Measurements from ENCODE around the gene MLF2.

MLF2 gene

DNA sequence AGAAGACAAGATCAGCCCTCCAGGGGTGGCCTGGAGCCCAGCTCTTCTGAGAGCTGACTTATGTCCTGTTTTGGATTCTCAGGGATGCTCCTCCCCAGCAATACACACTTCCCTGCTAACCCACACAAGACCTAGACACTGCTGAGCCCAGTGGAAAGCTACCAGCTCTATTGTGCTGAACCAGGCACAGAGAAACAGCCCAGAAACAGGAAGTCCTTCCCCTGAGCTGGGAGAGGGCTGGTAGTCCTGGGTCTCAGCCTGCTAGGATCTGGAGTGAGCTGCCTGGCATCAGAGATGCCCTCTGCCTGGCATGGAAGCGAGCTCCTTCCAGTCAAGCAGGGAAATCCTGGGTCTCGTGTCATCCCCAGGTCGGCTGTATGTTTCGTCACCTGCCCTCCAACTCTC lies 18.2 kb upstream of the MLF2 start:
- Mint-ChIP-seq H3K36me3 (ENCODE audit: low read depth) (peaks cover 28% of the 10 kb centered on the region), H3K4me1 (peaks cover 68% of the 10 kb centered on the region), H3K27ac (peak overlapping the region; percentile 90), H3K4me3 (peak overlapping the region; percentile 32), H3K27me3 (ENCODE audit: low read depth, poor library complexity) (peaks cover 12% of the 10 kb centered on the region), H3K9me3 (no peaks in the 10 kb centered on the region)
- TF ChIP-seq, protein P1, sequence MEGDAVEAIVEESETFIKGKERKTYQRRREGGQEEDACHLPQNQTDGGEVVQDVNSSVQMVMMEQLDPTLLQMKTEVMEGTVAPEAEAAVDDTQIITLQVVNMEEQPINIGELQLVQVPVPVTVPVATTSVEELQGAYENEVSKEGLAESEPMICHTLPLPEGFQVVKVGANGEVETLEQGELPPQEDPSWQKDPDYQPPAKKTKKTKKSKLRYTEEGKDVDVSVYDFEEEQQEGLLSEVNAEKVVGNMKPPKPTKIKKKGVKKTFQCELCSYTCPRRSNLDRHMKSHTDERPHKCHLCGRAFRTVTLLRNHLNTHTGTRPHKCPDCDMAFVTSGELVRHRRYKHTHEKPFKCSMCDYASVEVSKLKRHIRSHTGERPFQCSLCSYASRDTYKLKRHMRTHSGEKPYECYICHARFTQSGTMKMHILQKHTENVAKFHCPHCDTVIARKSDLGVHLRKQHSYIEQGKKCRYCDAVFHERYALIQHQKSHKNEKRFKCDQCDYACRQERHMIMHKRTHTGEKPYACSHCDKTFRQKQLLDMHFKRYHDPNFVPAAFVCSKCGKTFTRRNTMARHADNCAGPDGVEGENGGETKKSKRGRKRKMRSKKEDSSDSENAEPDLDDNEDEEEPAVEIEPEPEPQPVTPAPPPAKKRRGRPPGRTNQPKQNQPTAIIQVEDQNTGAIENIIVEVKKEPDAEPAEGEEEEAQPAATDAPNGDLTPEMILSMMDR (IDR thresholded peaks at IDR 0.05): no peak
- no peak for DNase-seq

DNA sequence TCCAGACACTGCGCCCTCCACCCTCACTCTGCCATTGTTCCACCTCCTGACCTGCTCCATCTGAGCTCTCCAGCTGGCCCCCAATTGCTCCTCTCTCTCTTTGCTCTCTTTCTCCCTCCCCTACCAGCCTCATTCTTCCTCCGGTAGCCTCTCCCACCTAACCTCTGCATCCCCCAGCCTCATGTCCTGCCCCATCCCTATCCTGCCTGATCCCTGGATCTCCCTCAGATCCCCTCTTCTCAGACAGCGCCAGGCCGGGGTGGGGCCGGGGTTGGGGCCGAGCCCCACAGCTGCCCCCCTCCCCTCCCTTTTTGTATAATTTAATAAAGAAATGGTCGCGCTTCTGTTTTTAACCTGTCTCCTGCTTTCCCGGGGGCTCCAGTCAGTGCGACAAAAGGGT lies 17.7 kb upstream of the MLF2 start:
- Mint-ChIP-seq H3K27ac (peak overlapping the region; percentile 90), H3K4me3 (peak overlapping the region; percentile 32)

DNA sequence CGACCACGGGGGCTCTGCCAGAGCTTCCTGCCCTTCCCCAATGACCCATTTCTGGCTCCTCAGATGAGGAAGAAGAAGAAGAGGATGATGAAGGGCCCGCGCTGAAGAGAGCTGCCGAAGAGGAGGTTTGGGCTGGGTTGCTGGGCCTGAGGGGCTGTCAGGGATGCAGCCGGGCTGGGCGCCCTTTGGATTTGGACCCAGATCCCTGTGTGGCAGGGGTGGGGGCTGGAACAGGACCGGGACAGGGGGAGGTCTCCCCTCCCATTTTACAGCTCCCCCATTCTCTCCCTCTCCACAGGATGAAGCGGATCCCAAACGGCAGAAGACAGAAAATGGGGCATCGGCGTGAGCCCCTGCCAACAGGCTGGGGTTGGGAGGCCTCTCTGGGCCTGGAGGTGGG lies 17.2 kb upstream of the MLF2 start:
- no peak for DNase-seq
- Mint-ChIP-seq H3K9me3 (no peaks in the 10 kb centered on the region), H3K27ac (no peak overlapping the region), H3K4me1 (peaks cover 72% of the 10 kb centered on the region), H3K4me3 (no peak overlapping the region), H3K27me3 (ENCODE audit: low read depth, poor library complexity) (peaks cover 10% of the 10 kb centered on the region), H3K36me3 (ENCODE audit: low read depth) (peaks cover 19% of the 10 kb centered on the region)
- TF ChIP-seq, protein P1 (IDR thresholded peaks at IDR 0.05): no peak

More for the DNA sequence above, 17.7 kb upstream of the MLF2 start:
- no peak for DNase-seq
- no peaks in the 10 kb centered on the region for H3K9me3 Mint-ChIP-seq
- H3K36me3 Mint-ChIP-seq (ENCODE audit: low read depth): peaks cover 24% of the 10 kb centered on the region
- peaks cover 12% of the 10 kb centered on the region for H3K27me3 Mint-ChIP-seq (ENCODE audit: low read depth, poor library complexity)
- H3K4me1 Mint-ChIP-seq: peaks cover 67% of the 10 kb centered on the region
- TF ChIP-seq, protein P1 (IDR thresholded peaks at IDR 0.05): no peak

DNA sequence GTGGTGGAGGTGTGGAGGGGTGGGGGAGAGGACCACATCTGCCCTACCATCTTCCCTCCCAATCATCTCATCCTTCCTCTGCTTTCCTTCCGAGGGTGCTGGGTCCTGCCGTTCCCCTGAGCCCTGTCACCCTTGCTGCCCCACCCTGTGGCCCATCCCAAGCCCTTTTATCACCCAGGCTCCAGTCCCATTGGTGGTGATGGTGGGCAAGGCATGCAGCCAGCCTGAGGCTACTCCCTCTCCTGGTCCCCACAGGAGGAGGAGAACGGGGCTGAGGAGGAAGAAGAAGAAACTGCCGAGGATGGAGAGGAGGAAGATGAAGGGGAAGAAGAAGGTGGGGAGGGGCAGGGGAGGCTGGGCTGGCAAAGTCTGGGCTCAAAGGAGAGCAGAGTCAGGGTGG lies 16.7 kb upstream of the MLF2 start:
- peaks cover 8% of the 10 kb centered on the region for H3K27me3 Mint-ChIP-seq (ENCODE audit: low read depth, poor library complexity)
- no peaks in the 10 kb centered on the region for H3K9me3 Mint-ChIP-seq
- peak overlapping the region; percentile 98 for H3K27ac Mint-ChIP-seq
- DNase-seq: no peak
- H3K4me1 Mint-ChIP-seq: peaks cover 72% of the 10 kb centered on the region
- H3K4me3 Mint-ChIP-seq: peak overlapping the region; percentile 97
- TF ChIP-seq, protein P1 (IDR thresholded peaks at IDR 0.05): no peak
- H3K36me3 Mint-ChIP-seq (ENCODE audit: low read depth): peaks cover 15% of the 10 kb centered on the region

DNA sequence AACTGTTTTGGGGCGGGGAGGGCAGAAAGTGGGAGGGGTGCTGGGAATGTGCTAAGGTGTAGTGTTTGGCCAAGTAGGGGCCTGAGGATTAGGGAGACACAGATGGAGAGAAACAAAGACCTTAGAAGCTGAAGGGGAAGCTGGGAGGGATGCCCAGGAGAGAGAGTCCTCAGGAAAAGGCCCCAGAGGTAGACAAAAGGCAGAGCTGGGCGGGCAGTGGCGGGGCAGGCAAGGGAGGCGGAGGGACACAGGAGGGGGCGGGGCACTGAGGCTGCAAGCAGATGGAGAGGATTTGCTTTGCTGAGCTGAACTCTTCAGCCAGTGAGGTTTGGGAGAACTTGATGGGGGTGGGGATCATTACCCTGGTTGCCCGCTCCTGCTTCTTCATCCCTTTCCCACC lies 16.0 kb upstream of the MLF2 start:
- Mint-ChIP-seq H3K36me3 (ENCODE audit: low read depth) (peaks cover 13% of the 10 kb centered on the region), H3K27ac (peak overlapping the region; percentile 98), H3K27me3 (ENCODE audit: low read depth, poor library complexity) (peaks cover 4% of the 10 kb centered on the region), H3K4me3 (peak overlapping the region; percentile 97), H3K9me3 (no peaks in the 10 kb centered on the region), H3K4me1 (peaks cover 75% of the 10 kb centered on the region)
- TF ChIP-seq, protein P1 (IDR thresholded peaks at IDR 0.05): no peak
- peak; percentile 80 for DNase-seq

DNA sequence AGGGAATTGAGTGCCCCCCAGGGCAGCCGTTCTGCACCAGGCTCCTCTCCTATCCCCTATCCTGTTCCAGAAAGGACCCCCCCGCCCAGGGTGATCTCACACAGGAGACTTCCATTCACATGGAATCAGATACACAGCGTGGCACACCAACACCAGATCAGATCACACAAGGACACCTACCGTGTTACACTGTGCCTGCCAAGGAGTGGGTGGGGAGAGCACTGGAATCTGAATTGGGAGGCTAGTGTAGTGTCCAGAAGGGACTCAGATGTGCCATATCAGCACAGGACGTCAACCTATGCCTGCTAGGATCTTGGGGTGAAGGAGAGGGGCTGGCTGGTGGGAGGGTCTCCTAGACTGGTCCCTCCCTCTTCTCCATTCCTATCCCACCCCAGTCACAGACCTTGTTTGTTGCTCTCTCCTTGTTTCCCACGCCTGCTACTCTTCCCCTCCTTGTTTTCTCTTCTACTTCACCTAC lies 15.5 kb upstream of the MLF2 start:
- Mint-ChIP-seq H3K4me1 (peaks cover 80% of the 10 kb centered on the region), H3K27me3 (ENCODE audit: low read depth, poor library complexity) (peaks cover 4% of the 10 kb centered on the region), H3K4me3 (peak overlapping the region; percentile 97), H3K27ac (peak overlapping the region; percentile 98), H3K9me3 (no peaks in the 10 kb centered on the region), H3K36me3 (ENCODE audit: low read depth) (peaks cover 13% of the 10 kb centered on the region)
- TF ChIP-seq, protein P1 (IDR thresholded peaks at IDR 0.05): no peak
- DNase-seq: no peak
